Measurements from ENCODE around the gene PRICKLE1. TPM values are rescaled to one million over a fixed set of nuclear protein-coding genes. Genes with fewer than 3 reads are reported as not detected.

PRICKLE1 gene
- total RNA-seq, 1 donor from 2014 or later: 8.7 TPM

DNA sequence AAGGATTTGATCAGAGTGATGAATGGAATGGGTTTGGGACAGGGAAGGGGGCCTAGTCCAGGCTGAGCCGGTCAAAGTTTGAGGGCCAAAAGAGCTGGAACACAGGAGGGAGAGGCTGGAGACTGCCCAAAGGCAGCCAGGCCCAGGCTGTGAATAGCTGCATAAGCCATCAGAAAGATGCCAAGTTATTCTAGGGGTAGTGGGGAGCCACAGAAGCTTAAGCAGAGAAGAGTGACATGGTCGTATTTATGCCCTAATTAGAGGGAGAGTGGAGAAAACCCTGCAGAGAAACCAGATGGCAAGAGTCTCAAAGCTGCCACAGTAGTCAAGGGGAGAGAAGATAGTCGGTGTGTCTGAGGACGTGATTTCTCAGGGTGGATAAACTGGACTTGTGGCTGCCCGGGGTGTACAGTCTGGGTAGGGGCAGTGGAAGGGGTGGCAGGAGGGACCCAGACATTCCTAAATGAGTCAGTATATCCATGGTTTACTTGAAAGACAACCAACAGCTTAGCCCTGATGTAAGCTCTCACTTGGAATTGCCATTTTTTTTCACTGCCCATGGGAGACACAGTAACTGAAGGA lies 99.2 kb downstream of the PRICKLE1 start:
- no peak for DNase-seq

GRCh38 chr12:42486407-42486806 lies 103.1 kb downstream of the PRICKLE1 start:
- no peak for DNase-seq

GRCh38 chr12:42485823-42486222 lies 103.7 kb downstream of the PRICKLE1 start:
- no peak for DNase-seq

DNA sequence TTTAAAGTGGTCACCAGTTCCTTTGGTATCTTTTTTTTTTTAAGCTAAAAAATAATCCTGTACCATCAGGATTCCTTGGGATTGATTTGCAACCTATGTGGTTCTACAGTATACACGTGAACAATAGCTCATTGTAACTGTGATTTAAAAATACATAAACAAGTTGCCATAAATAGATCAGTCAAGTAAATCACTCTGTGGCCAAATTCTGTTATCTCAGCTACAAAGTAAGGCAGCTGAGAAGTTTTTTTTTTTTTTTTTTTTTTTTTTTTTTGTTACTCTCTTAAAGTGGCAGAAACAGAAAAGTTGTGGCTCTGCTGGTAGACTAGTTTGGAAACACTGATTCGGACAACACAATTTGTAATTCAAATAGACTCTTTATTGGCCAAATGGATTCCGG lies 104.5 kb downstream of the PRICKLE1 start:
- no peak for DNase-seq

DNA sequence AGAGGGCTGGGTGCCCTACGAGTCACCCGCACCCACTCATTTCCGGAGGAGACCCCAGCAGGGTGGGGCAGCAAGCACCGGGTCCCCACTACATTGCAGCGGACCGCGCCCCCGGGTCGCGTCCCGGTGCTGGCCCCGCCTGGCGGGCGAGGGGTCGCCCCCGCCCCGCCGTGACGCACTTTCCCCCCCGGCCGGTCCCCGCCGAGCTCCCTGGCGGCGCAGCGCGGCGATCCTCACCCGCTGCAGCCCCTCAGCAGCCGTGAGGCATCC lies 106.1 kb downstream of the PRICKLE1 start:
- no peak for DNase-seq

DNA sequence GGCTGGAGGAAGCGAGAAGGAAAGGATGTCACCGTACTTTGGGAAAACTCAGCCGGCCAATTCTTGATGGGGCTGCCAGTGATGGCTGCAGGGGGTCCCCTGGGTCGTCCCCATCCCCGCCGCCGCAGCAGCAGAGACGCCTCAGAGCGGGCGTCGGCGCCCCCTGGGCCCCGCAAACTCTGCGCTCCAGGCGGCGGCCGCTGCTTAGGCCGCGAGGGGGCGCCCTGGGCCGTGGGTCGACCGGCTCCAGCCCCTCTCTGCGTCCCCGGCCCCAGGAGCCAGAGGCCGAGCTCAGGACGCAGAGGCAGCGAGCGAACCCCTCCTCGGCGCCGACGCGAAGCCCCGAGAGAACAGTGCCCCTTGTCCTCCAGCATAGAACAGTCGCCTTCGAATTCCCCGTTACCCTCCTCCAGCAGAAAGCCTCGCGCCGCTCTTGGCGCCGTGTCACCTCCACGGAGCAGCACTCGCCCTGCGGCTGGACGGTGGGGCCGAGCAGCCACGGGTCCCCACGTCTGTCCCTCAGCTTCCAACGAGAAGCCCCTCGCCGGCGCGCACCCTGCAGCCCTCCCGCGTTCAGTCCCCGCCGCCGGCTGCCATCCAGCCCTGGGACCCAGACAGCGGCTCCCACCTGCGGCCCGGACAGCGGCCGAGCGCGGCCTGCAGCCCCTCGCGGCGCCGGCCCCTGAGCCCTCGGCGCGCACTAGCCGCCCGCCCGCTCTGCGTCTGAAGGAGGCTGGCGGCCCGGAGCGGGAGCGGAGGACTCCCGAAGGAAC lies 106.6 kb downstream of the PRICKLE1 start:
- DNase-seq: peak; percentile 11

GRCh38 chr12:42482041-42482747 lies 107.4 kb downstream of the PRICKLE1 start:
- DNase-seq: no peak

DNA sequence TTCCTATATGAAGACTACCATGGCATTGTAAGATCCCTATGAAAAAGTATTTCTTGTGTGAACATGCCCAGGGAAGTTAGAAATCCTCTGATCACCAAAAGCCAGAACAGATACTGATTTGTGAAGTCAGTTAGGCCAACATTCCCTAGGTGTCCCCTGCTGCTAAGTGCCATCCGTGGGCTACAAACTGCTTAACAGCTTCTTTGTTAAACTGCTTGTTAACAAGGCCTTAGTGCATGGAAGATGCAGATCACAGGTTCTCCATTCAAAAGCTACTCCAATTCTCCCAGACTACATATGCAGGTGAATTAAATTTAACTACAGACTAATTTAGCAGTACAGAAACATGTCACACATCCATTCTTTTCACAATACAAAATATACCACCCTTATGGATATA lies 108.2 kb downstream of the PRICKLE1 start:
- DNase-seq: no peak

- DNase-seq: no peak
Observed at GRCh38 chr12:42477941-42478340, 111.6 kb downstream of the PRICKLE1 start.

DNA sequence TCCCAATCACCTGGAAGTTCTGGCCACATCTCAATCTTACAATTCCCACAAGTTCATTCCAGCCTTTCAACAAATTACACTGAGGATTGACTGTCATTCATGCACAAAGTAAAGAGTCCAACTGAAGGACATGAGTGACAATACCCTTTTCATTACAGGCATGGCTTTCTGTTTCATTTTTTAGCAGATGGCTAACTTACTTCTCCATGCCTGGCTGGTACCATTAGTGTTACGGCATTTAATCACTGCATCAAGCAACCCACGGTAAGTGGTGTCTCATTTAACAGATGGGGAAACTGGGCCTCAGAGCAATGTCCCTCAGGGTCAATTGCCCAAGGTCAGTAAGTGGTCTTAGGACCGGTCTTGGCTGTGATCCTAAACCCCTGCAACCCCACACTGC lies 114.4 kb downstream of the PRICKLE1 start:
- DNase-seq: no peak

GRCh38 chr12:42474391-42474790 lies 115.2 kb downstream of the PRICKLE1 start:
- no peak for DNase-seq

- no peak for DNase-seq
Observed at GRCh38 chr12:42473561-42473960, 116.0 kb downstream of the PRICKLE1 start.

- DNase-seq: no peak
Observed at GRCh38 chr12:42473130-42473529, 116.4 kb downstream of the PRICKLE1 start.

DNA sequence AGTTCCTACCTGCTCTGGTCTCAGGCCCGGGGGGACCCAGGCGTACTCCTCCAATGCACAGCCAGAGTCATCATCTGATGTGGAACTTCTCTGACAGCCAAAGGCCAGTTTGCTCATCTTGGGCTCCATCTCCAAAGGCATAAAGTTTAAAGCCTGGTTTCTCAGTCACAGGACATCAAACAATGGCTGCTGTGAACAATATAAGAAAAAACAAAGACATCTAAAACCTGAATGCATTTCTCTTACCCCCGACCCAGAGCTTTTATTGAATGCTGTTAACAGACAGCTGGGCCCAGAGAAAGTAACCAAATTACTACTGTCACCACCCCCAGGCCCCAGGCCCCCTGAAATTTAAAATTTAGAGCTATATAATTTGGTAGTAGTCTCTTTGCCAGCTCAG lies 117.2 kb downstream of the PRICKLE1 start:
- no peak for DNase-seq

GRCh38 chr12:42469355-42470175 lies 120.0 kb downstream of the PRICKLE1 start:
- DNase-seq: no peak

- DNase-seq: peak; percentile 26
Observed at GRCh38 chr12:42468921-42469320, 120.6 kb downstream of the PRICKLE1 start.

DNA sequence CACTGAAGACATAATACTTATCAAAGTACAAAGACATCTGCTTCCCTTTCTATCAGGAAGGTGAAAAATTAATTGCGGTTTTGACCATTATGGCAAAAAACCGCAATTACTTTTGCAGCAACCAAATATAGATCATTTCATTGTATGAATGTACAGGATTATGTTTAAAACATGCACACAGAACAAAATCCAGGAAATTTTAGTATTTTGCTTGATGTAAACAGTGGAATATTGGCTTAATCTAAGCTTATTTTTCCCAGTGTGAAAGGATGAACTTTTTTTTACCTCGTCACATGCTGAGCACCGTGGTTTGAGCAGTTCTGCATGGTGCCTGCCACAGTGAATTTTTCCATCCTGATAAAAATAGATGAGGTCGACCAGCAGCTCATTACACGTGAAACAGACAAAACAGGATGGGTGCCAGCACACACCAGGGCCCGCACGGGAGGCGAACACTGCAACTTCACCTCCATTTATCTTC lies 121.2 kb downstream of the PRICKLE1 start:
- DNase-seq: no peak

GRCh38 chr12:42463671-42464070 lies 125.9 kb downstream of the PRICKLE1 start:
- DNase-seq: no peak

DNA sequence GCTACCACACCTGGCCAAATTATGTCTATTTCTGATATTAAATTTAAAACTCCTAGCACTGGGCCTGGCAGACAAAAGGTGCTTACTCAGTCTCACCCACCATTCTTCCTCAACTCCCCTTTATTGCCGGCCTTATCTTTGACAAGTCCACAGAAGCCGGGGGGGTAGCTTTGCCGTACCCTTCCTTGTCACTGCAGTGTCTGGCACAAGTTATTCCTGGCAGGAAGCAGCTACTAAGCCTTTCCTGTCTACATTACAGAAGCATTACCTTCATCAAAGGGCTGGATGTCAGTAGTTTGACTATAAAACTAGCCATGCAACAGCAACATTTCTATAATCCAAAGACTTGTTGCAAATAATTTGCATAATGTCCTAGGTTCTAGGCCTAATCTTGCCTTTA lies 127.1 kb downstream of the PRICKLE1 start:
- DNase-seq: no peak

DNA sequence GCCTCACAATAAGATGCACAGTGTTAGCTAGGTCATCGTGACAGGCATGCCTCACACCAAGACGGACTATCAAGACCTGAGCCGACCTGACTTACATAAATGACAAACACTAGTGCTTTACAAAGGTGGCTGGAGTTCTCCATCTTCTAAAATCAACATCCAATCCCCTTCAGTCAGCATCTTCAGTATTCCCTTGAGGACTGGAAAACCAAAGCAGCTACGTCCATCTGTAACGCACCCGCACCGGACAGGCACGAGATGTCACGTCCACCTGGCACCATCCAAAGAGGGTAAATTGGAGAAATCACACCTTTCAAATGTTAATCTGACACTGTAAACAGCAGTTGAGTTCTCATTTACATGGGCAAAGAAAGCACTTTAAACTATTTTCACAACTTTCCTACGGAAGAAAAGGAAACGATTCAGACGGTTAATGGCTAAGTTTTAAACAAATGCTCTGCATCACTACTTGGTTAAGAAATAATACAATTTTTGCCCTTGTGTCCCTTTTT lies 130.2 kb downstream of the PRICKLE1 start:
- DNase-seq: no peak

GRCh38 chr12:42458575-42458974 lies 131.0 kb downstream of the PRICKLE1 start:
- no peak for DNase-seq

GRCh38 chr12:42450248-42450647 lies 139.3 kb downstream of the PRICKLE1 start:
- DNase-seq: no peak

GRCh38 chr12:42448841-42449240 lies 140.7 kb downstream of the PRICKLE1 start:
- no peak for DNase-seq

Data from occipital lobe (tissue), 2 donors.